OCI-LY3 (cell line): Measurements from ENCODE around the gene ADAD1.

Experiments
- CTCF ChIP-seq: fragments of 200-600, 300-600 bp; sonication (generic); IDR thresholded peaks from 2 replicates; pipeline ENCODE4 v1.5.1; 2014; ENCODE audit warnings: antibody characterized with exemption, low read length, low read depth
- EZH2phosphoT487 ChIP-seq: fragments of 200-600 bp; shearing (Covaris generic); IDR thresholded peaks from 2 replicates; pipeline ENCODE4 v1.6.1; 2018; ENCODE audit warnings: antibody characterized with exemption, mixed run types, low read depth

- TF ChIP-seq CTCF (no peak), EZH2phosphoT487 (no peak)
Measured at GRCh38 chr4:122379239-122379638, 428 bp downstream of the ADAD1 start.
